Neural cell (in vitro differentiated cells): Measurements from ENCODE around the gene SDSL.

ENCODE experiments used
- CTCF ChIP-seq: fragments of 450-650 bp; IDR thresholded peaks from 2 replicates; pipeline ENCODE4 v1.5.1; 2014; ENCODE audit warnings: antibody characterized with exemption, mild to moderate bottlenecking, moderate library complexity; ENCODE audit not compliant: poor library complexity, severe bottlenecking
- POLR2AphosphoS5 ChIP-seq: IDR thresholded peaks from 2 replicates; pipeline ENCODE4 v1.6.1; 2012

GRCh38 chr12:113436586-113436985 lies 14.4 kb downstream of the SDSL start:
- TF ChIP-seq CTCF (no peak), POLR2AphosphoS5 (no peak)
